IMR-90 (cell line): ENCODE data around the gene KCNN4. TPM values are rescaled to one million over a fixed set of nuclear protein-coding genes. Genes with fewer than 3 reads are reported as not detected.

Experiments used
- ATAC-seq: fragments of 200-7000 bp; cut with Tn5 transposase; 2 replicates; pipeline ENCODE4 v1.9.1; 2020; ENCODE audit warnings: low read depth, mild to moderate bottlenecking, moderate library complexity
- BruUV-seq: library from RNA; stranded (reverse); fragments of 400-500 nt; replicated peaks from 2 replicates; lab custom pipeline; 2021; lab: Mats Ljungman, UMichigan
- CTCF ChIA-PET: fragments of 300-600 bp; formaldehyde crosslinking; extraction: SDS; loops from one replicate; lab custom pipeline; 2021; ENCODE audit warnings: antibody characterized with exemption; lab: Yijun Ruan, JAX
- POLR2A ChIA-PET: fragments of 300-600 bp; sonication (Branson Sonifier 250); formaldehyde crosslinking; loops from one replicate; lab custom pipeline; 2022; ENCODE audit warnings: antibody characterized with exemption; ENCODE audit not compliant: unreplicated experiment; lab: Charles Lee
- DNase-seq: peaks from one replicate; pipeline ENCODE4 v3.0.0; 2013
- H2AFZ ChIP-seq: replicated peaks from 2 replicates; pipeline ENCODE3; 2013; ENCODE audit warnings: low read length, mild to moderate bottlenecking; ENCODE audit not compliant: poor library complexity
- H2AK5ac ChIP-seq: 2 replicates; pipeline ENCODE4 v1.6.1; 2013; ENCODE audit warnings: low read depth, low read length, inconsistent platforms
- H2AK9ac ChIP-seq: replicated peaks from 2 replicates; pipeline ENCODE3; 2013; ENCODE audit warnings: mild to moderate bottlenecking, low read depth, low read length, moderate library complexity; ENCODE audit not compliant: poor library complexity
- H2BK120ac ChIP-seq: 2 replicates; pipeline ENCODE4 v1.6.1; 2013; ENCODE audit warnings: low read depth, low read length, inconsistent platforms
- H2BK15ac ChIP-seq: 3 replicates; pipeline ENCODE4 v1.6.1; 2013; ENCODE audit warnings: low read depth, low read length, inconsistent platforms
- H2BK20ac ChIP-seq: 2 replicates; pipeline ENCODE4 v1.6.1; 2013; ENCODE audit warnings: low read depth, mild to moderate bottlenecking, inconsistent platforms, low read length, moderate library complexity
- H2BK5ac ChIP-seq: 2 replicates; pipeline ENCODE4 v1.6.1; 2013; ENCODE audit warnings: mild to moderate bottlenecking, low read depth, low read length, inconsistent platforms; ENCODE audit not compliant: poor library complexity, severe bottlenecking
- H3K14ac ChIP-seq: replicated peaks from 2 replicates; pipeline ENCODE4 v1.6.1; 2013; ENCODE audit warnings: low read depth, low read length, inconsistent platforms
- H3K18ac ChIP-seq: 2 replicates; pipeline ENCODE4 v1.6.1; 2013; ENCODE audit warnings: low read depth, low read length, control low read depth
- H3K23ac ChIP-seq: 2 replicates; pipeline ENCODE4 v1.6.1; 2013; ENCODE audit warnings: low read depth, low read length, inconsistent platforms
- H3K27ac ChIP-seq: 2 replicates; pipeline ENCODE4 v1.5.1; 2013; ENCODE audit warnings: mild to moderate bottlenecking, control low read depth, low read length; ENCODE audit not compliant: insufficient read depth
- H3K27me3 ChIP-seq: 2 replicates; pipeline ENCODE4 v1.6.1; 2013; ENCODE audit warnings: low read length; ENCODE audit not compliant: control insufficient read depth, insufficient read depth
- H3K36me3 ChIP-seq: 2 replicates; pipeline ENCODE4 v1.6.1; 2013; ENCODE audit warnings: low read length, mixed read lengths; ENCODE audit not compliant: control insufficient read depth, insufficient read depth
- H3K4ac ChIP-seq: 2 replicates; pipeline ENCODE4 v1.6.1; 2013; ENCODE audit warnings: low read depth, low read length, inconsistent platforms
- H3K4me1 ChIP-seq: 2 replicates; pipeline ENCODE4 v1.6.1; 2013; ENCODE audit warnings: low read length, mixed read lengths; ENCODE audit not compliant: control insufficient read depth, insufficient read depth
- H3K4me2 ChIP-seq: 2 replicates; pipeline ENCODE4 v1.6.1; 2013; ENCODE audit warnings: low read depth, mild to moderate bottlenecking, control low read depth, low read length, moderate library complexity
- H3K4me3 ChIP-seq: 2 replicates; pipeline ENCODE4 v1.5.1; 2013; ENCODE audit warnings: low read depth, mild to moderate bottlenecking, control low read depth, low read length, moderate library complexity; ENCODE audit not compliant: insufficient read depth
- H3K56ac ChIP-seq: 2 replicates; pipeline ENCODE4 v1.6.1; 2013; ENCODE audit warnings: low read length, inconsistent platforms; ENCODE audit not compliant: insufficient read depth; ENCODE audit errors: extremely low read depth
- H3K79me1 ChIP-seq, 2 experiments: 2 replicates each; pipeline ENCODE4 v1.6.1; 2013; ENCODE audit warnings: low read length in 2 of 2, inconsistent platforms in 1 of 2, low read depth in 1 of 2
- H3K9ac ChIP-seq: 2 replicates; pipeline ENCODE4 v1.6.1; 2013; ENCODE audit warnings: low read depth, low read length, control low read depth
- H3K9me1 ChIP-seq: 2 replicates; pipeline ENCODE4 v1.6.1; 2013; ENCODE audit warnings: low read length, inconsistent platforms; ENCODE audit not compliant: insufficient read depth
- H3K9me3 ChIP-seq: 2 replicates; pipeline ENCODE4 v1.6.1; 2013; ENCODE audit warnings: low read length; ENCODE audit not compliant: control insufficient read depth, insufficient read depth
- H4K20me1 ChIP-seq: 2 replicates; pipeline ENCODE4 v1.6.1; 2013; ENCODE audit warnings: low read length, inconsistent platforms; ENCODE audit not compliant: insufficient read depth
- H4K5ac ChIP-seq: 2 replicates; pipeline ENCODE4 v1.6.1; 2013; ENCODE audit warnings: mild to moderate bottlenecking, low read depth, low read length, control low read depth
- H4K8ac ChIP-seq, 2 experiments: 2 replicates each; pipeline ENCODE4 v1.6.1; 2013; ENCODE audit warnings: low read depth in 2 of 2, low read length in 2 of 2, control low read depth in 1 of 2, inconsistent platforms in 1 of 2
- H4K91ac ChIP-seq: 2 replicates; pipeline ENCODE4 v1.6.1; 2013; ENCODE audit warnings: low read depth, low read length, inconsistent platforms; ENCODE audit not compliant: insufficient read depth
- BHLHE40 ChIP-seq: fragments of 150-350 bp; IDR thresholded peaks from 2 replicates; pipeline ENCODE4 v1.6.1; 2016; ENCODE audit warnings: mild to moderate bottlenecking, low read depth, low read length
- CEBPB ChIP-seq: IDR thresholded peaks from 2 replicates; pipeline ENCODE4 v1.6.1; 2012; ENCODE audit warnings: low read depth, low read length, improper control_type of control experiment
- CHD1 ChIP-seq: IDR thresholded peaks from 2 replicates; pipeline ENCODE4 v1.6.1; 2012; ENCODE audit warnings: low read depth, low read length, improper control_type of control experiment
- CTCF ChIP-seq: conservative IDR thresholded peaks from 2 replicates; pipeline ENCODE4 v1.5.1; 2012; ENCODE audit warnings: mild to moderate bottlenecking, low read depth, low read length, improper control_type of control experiment
- FOS ChIP-seq: fragments of 150-350 bp; IDR thresholded peaks from 2 replicates; pipeline ENCODE4 v1.6.1; 2016; ENCODE audit warnings: low read depth, low read length
- MAFK ChIP-seq: IDR thresholded peaks from 2 replicates; pipeline ENCODE4 v1.6.1; 2012; ENCODE audit warnings: low read depth, low read length, improper control_type of control experiment
- POLR2A ChIP-seq: IDR thresholded peaks from 2 replicates; pipeline ENCODE4 v1.6.1; 2012; ENCODE audit warnings: mild to moderate bottlenecking, low read depth, low read length
- RAD21 ChIP-seq: IDR thresholded peaks from 2 replicates; pipeline ENCODE4 v1.6.1; 2012; ENCODE audit warnings: low read length, improper control_type of control experiment
- RCOR1 ChIP-seq: IDR thresholded peaks from 2 replicates; pipeline ENCODE4 v1.6.1; 2012; ENCODE audit warnings: mild to moderate bottlenecking, low read length, improper control_type of control experiment; ENCODE audit not compliant: insufficient replicate concordance
- RFX5 ChIP-seq: IDR thresholded peaks from 2 replicates; pipeline ENCODE4 v1.8.0; 2012; ENCODE audit warnings: low read depth, mild to moderate bottlenecking, low read length, moderate library complexity
- USF2 ChIP-seq: fragments of 150-350 bp; IDR thresholded peaks from 2 replicates; pipeline ENCODE4 v1.6.1; 2017; ENCODE audit warnings: mild to moderate bottlenecking, antibody characterized with exemption, low read length, low read depth
- WGBS, 2 experiments: methylation state at CpG; one replicate each; pipeline versions ENCODE4 v1.1.5 to v1.1.7; 2013; ENCODE audit warnings: missing lambda C conversion rate in 2 of 2; ENCODE audit not compliant: insufficient read length in 1 of 2; ENCODE audit errors: extremely low coverage in 2 of 2; 5-methylcytosine and 5-hydroxymethylcytosine counted together
- dilution Hi-C: fragments of 300-500 bp; cut with HindIII; formaldehyde crosslinking; loops from one replicate; pipeline ENCODE4 v1.14.3; 2018; ENCODE audit warnings: low sequenced_read_pairs; ENCODE audit not compliant: unreplicated experiment
- in situ Hi-C: fragments of 300-500 bp; cut with MboI; formaldehyde crosslinking; loops from 3 replicates; pipeline ENCODE4 v1.14.3; 2019; ENCODE audit warnings: low sequenced_read_pairs, inconsistent platforms, mixed read lengths
- intact Hi-C: fragments of 100-400 bp; cut with micrococcal nuclease; formaldehyde crosslinking; loops from 2 replicates; pipeline ENCODE4 v1.10.0; 2022
- polyA plus RNA-seq, 3 experiments: library from polyadenylated mRNA; depleted of rRNA; stranded (reverse); fragments of >200 nt; gene quantifications; 2 replicates each; pipeline ENCODE4 v1.2.3, GENCODE V29; 2012; ENCODE audit warnings: low replicate concordance in 1 of 3
- total RNA-seq: library from RNA; depleted of rRNA; stranded (reverse); fragments of >200 nt; gene quantifications from 2 replicates; pipeline ENCODE4 v1.2.3, GENCODE V29; 2012

Gene KCNN4
- total and polyA plus RNA-seq, 2 of the 4 experiments (the other 2 are of a cell fraction): 0.54 to 0.99 TPM

- Histone ChIP-seq H2AFZ (no peak overlapping the region), H2AK9ac (no peak overlapping the region), H4K5ac (no peak overlapping the region), H2BK5ac (no peak overlapping the region), H3K4me1 (peaks cover 6% of the 10 kb centered on the region; the same call in 1 of the 2 replicates), H3K27me3 (no peaks in the 10 kb centered on the region), H3K4me2 (no peak overlapping the region), H3K9me1 (peaks cover 16% of the 10 kb centered on the region; the same call in 1 of the 2 replicates), H3K4ac (no peak overlapping the region), H2BK15ac (no peak overlapping the region), H4K8ac (no peak overlapping the region), H3K9ac (no peak overlapping the region), H2BK120ac (no peak overlapping the region), H3K9me3 (no peaks in the 10 kb centered on the region), H3K27ac (no peak overlapping the region), H3K23ac (no peak overlapping the region), H2AK5ac (no peak overlapping the region), H3K56ac (no peak overlapping the region), H4K91ac (no peak overlapping the region), H3K79me1 (0 out of 4 replicates have a peak, but pooled peaks cover 0 to 7% of the 10 kb centered on the region in 2 experiments), H4K20me1 (peaks cover 2% of the 10 kb centered on the region; the same call in 1 of the 2 replicates), H3K18ac (no peak overlapping the region), H3K14ac (no peak overlapping the region), H2BK20ac (no peak overlapping the region), H3K36me3 (peaks cover 50% of the 10 kb centered on the region), H3K4me3 (no peak overlapping the region)
- intact Hi-C loops: no loop called here
- 80% methylated on average over 1 of the region's 14 CpGs; no CpG with 5 or more reads in 1 of the 2 experiments for WGBS, 2 experiments
- in situ Hi-C loops: no loop called here
- ATAC-seq (no peak), DNase-seq (no peak)
- POLR2A ChIA-PET: no interaction called here
- no TSS peak for BruUV-seq
- dilution Hi-C loops: no loop called here
- CTCF ChIA-PET: no interaction called here
- no peak for TF ChIP-seq CHD1
- TF ChIP-seq CTCF: no peak
- TF ChIP-seq RCOR1: no peak
- TF ChIP-seq CEBPB: no peak
- no peak for TF ChIP-seq BHLHE40
- TF ChIP-seq MAFK: no peak
- no peak for TF ChIP-seq POLR2A
- no peak for TF ChIP-seq USF2
- no peak for TF ChIP-seq RFX5
- no peak for TF ChIP-seq FOS
- TF ChIP-seq RAD21: no peak
Measured at GRCh38 chr19:43731346-43731745, 49.4 kb downstream of the KCNN4 start.
